ENCODE data around the gene CAMK1D.
"Not testable (repeated sequence)": the region's sequence is repeated elsewhere in the genome, so short reads cannot be mapped to it uniquely, and the experiment has no call there.

Gene CAMK1D

DNA sequence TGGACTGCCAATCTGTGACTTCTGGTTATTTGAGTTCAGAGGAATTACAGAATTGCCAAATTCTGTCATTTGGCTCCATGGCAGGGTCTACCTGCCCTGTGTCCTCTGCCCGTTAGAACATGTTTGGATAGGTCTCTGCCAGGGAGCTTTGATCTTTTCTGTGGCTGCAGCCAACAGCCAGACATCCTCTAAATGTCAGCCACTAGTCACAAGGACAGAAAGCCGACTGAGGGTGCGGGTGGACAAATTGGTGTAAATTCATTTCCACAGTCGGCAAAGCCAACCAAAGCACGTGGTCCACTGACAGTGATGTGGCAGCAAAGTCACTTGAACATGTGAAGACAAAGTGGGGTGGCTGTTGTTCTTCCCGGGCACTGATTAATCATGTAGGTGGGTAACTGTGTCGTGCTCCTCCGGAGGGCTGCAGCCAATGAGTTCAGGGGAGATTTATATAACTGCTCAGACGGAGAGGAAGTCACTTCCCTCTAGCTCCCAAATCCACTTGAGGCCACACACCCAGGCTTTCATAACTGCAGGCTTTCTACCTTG lies 26.7 kb upstream of the CAMK1D start:
- no peaks in the 10 kb centered on the region for H3K27me3 ChIP-seq
- no peaks in the 10 kb centered on the region for H3K36me3 ChIP-seq
- no peak overlapping the region for H3K4me2 ChIP-seq
- no peak overlapping the region for H3K27ac ChIP-seq
- TF ChIP-seq Cebpa-rat (IDR thresholded peaks at IDR 0.05) = no peak
- no peak overlapping the region for H3K4me3 ChIP-seq
- H3K4me1 ChIP-seq = peaks cover 0 to 19% (median 10%) of the 10 kb centered on the region in 10 experiments; a peak in 18 of 20 replicates
- no peaks in the 10 kb centered on the region for H4K20me1 ChIP-seq
- no peaks in the 10 kb centered on the region for H3K9me3 ChIP-seq (replicated peaks in 1 of 11)
- no peak overlapping the region for H3K9ac ChIP-seq

DNA sequence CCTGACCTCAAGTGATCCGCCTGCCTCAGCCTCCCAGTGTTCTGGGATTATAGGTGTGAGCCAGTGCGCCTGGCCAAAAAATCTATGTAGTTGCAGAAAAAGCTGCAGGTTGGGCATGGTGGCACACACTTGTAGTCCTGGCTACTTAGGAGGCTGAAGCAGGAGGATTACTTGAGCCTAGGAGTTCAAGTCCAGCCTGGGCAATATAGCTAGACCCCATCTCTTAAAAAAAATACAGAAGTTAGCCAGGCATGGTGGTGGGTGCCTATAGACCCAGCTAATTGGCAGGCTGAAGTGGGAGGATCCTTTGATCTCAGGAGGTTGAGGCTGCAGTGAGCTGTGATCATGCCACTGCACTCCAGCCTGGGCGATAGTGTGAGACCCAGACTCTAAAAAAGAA lies 24.8 kb upstream of the CAMK1D start:
- Histone ChIP-seq H3K27ac (no peak overlapping the region), H3K4me1 (peaks cover 0 to 19% (median 5%) of the 10 kb centered on the region in 10 experiments; a peak in 10 of 20 replicates), H3K9me3 (replicated peaks in 1 of 11) (no peaks in the 10 kb centered on the region), H3K4me2 (peak overlapping the region in 1 of 11 experiments; percentile 4; a peak in 2 of 22 replicates), H3K36me3 (no peaks in the 10 kb centered on the region), H3K4me3 (no peak overlapping the region), H4K20me1 (no peaks in the 10 kb centered on the region), H3K9ac (no peak overlapping the region), H3K27me3 (no peaks in the 10 kb centered on the region)
- no peak for TF ChIP-seq Cebpa-rat (IDR thresholded peaks at IDR 0.05)

DNA sequence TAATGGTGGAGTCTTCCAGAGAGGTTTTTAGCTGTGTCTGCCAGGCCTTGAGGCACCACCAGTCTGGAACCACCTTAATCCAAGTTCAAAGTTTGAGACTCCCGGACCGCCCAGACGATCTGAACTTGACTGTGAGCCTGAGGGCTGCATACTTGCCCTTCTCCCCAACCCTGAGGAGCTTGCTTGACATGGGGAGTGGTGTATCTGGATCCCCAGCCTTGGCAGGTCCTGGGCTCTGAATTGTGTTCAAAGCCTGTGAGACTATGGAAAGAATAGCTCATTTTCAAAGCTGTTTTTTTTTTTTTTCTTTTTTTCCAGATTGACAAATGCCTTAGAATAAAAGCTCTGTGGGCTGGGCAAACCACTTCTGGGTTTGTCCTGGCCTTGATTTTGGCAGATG lies 22.3 kb upstream of the CAMK1D start:
- no peaks in the 10 kb centered on the region for H3K36me3 ChIP-seq
- H4K20me1 ChIP-seq = no peaks in the 10 kb centered on the region
- TF ChIP-seq Cebpa-rat (IDR thresholded peaks at IDR 0.05) = no peak
- H3K4me2 ChIP-seq = peak overlapping the region in 1 of 11 experiments; percentile 49; a peak in 2 of 22 replicates
- H3K27me3 ChIP-seq = no peaks in the 10 kb centered on the region
- H3K4me3 ChIP-seq = no peak overlapping the region
- H3K4me1 ChIP-seq = peaks cover 0 to 26% (median 12%) of the 10 kb centered on the region in 10 experiments; a peak in 17 of 20 replicates
- no peaks in the 10 kb centered on the region for H3K9me3 ChIP-seq (replicated peaks in 1 of 11)
- H3K9ac ChIP-seq = no peak overlapping the region
- no peak overlapping the region for H3K27ac ChIP-seq

DNA sequence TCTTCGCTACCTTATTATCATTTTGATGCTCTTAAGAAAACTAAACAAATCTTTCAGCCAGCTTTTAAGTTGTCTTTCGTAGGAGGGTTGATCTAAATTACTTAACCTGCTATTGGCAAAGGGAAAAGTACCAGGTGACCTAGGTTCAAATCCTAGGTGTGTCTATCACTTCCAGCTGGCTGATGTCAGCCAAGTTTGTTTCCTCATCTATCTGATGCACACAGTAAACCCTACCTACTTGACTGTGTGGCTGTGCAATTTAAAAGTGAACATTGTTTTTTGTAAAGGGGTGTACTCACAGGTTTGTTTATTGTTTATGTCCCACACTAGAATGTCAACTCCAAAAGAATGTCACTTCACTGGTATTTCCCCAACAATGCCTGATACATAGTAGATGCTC lies 21.9 kb upstream of the CAMK1D start:
- Histone ChIP-seq H4K20me1 (no peaks in the 10 kb centered on the region), H3K27ac (no peak overlapping the region), H3K4me2 (peak overlapping the region in 1 of 11 experiments; percentile 49; a peak in 2 of 22 replicates), H3K27me3 (no peaks in the 10 kb centered on the region), H3K9me3 (replicated peaks in 1 of 11) (no peaks in the 10 kb centered on the region), H3K4me3 (no peak overlapping the region), H3K36me3 (no peaks in the 10 kb centered on the region), H3K4me1 (peaks cover under 1 to 30% (median 16%) of the 10 kb centered on the region in 10 experiments; a peak in 18 of 20 replicates), H3K9ac (no peak overlapping the region)
- no peak for TF ChIP-seq Cebpa-rat (IDR thresholded peaks at IDR 0.05)

DNA sequence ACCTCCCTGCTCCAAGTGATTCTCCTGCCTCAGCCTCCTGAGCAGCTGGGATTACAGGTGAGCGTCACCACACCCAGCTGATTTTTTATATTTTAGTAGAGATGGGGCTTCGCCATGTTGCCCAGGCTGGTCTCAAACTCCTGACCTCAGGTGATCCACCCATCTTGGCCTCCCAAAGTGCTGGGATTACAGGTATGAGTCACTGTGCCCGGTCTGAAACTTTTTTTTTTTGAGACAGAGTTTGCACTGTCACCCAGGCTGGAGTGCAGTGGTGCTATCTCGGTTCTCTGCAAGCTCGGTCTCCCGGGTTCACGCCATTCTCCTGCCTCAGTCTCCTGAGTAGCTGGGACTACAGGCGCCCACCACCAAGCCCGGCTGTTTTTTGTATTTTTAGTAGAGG lies 21.0 kb upstream of the CAMK1D start:
- H3K27ac ChIP-seq; H3K9me3 ChIP-seq (replicated peaks in 1 of 11); H4K20me1 ChIP-seq; H3K4me2 ChIP-seq; H3K36me3 ChIP-seq; H3K9ac ChIP-seq; H3K4me3 ChIP-seq; H3K27me3 ChIP-seq: not testable (repeated sequence)
- H3K4me1 ChIP-seq = peaks cover 9 to 38% (median 24%) of the 10 kb centered on the region in 10 experiments

DNA sequence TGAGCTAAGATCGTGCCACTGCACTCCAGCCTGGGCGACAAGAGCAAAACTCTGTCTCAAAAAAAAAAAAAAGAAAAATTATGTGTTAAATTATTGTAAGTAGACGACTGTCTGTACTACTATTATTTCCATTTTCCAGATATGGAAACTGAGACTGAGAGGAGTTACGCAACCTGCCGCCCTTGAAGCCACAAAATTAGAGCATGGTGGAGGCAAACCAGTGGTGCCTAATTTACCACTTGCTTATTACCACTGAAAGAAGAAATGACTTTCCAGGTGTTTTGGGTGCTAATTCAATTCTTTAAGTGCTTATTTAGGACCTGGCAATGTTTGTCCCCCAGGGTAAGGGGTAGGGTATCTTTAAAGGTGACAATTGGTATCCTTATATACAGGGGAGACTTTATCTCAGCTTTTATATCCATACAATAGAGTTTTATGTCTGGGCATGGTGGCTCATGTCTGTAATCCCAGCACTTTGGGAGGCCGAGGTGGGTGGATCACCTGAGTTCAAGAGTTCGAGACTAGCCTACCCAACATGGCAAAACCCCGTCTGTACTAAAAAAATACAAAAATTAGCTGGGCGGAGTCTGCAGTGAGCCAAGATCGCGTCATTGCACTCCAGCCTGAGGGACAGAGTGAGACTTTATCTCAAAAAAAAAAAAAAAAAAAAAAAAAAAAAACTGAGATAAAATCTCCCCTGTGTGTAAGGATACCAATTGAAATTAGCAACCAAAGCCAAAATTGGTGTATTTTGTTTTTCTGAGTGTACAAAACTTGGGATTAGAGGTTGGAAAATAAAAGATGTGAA lies 16.6 kb upstream of the CAMK1D start:
- Histone ChIP-seq H3K27ac (peak overlapping the region; percentile 21 to 93 (median 81); a peak in 21 of 22 replicates), H3K36me3 (no peaks in the 10 kb centered on the region), H3K4me3 (peak overlapping the region in 4 of 10 experiments; percentile 9 to 34 (median 19); a peak in 4 of 20 replicates), H3K4me1 (peaks cover 21 to 47% (median 42%) of the 10 kb centered on the region in 10 experiments), H4K20me1 (no peaks in the 10 kb centered on the region), H3K9me3 (replicated peaks in 1 of 11) (no peaks in the 10 kb centered on the region), H3K9ac (peak overlapping the region; percentile 23 to 79 (median 71); a peak in 20 of 22 replicates), H3K27me3 (no peaks in the 10 kb centered on the region), H3K4me2 (peak overlapping the region; percentile 56 to 91 (median 86))
- peak in 5 of 11 experiments; percentile 13 to 73 (median 32); a peak in 5 of 22 replicates for TF ChIP-seq Cebpa-rat (IDR thresholded peaks at IDR 0.05)

DNA sequence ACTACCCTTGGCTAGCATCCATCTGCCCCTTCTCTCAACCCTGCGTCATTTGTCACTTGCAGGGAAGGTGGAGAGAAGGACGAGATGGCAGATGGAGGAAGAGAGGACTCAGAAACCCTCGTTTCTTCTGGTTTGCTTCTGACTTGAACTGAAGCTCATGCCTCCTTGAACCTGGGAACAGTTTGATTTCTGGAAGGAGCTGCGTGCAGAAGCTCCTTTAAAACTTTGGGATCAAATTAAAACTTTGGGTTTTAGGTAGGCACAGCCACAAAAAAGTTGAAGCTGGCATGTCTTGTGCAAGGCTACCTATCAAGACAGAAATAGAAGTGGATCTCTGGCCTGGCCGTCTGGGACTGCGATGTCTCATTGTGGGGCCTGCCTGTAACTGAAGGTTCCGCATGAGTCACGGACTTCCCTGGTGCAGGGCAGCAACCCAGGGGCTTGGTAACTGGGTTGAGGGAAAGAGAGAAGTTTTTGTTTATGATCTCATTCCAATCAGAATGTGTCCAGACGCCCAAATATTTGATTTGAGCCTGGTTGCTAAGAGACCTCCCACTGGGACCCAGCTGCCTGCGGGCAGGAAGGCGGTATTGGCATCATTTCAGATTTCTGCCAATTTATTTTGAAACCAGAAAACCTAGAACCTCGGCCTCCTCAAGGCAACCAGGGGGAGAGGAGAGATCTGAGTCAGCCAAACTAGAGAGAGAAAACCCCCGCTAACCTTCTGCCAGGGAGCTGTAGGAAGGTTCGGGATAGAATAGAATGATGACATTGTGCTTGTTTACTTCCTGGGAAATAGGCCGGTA lies 15.8 kb upstream of the CAMK1D start:
- H3K4me3 ChIP-seq = peak overlapping the region in 6 of 10 experiments; percentile 9 to 59 (median 19); a peak in 8 of 20 replicates
- H4K20me1 ChIP-seq = no peaks in the 10 kb centered on the region
- no peaks in the 10 kb centered on the region for H3K36me3 ChIP-seq
- peak overlapping the region; percentile 21 to 93 (median 81); a peak in 21 of 22 replicates for H3K27ac ChIP-seq
- no peaks in the 10 kb centered on the region for H3K9me3 ChIP-seq (replicated peaks in 1 of 11)
- peak overlapping the region; percentile 23 to 79 (median 71); a peak in 20 of 22 replicates for H3K9ac ChIP-seq
- H3K27me3 ChIP-seq = no peaks in the 10 kb centered on the region
- peak in 4 of 11 experiments; percentile 18 to 60 (median 47); a peak in 4 of 22 replicates for TF ChIP-seq Cebpa-rat (IDR thresholded peaks at IDR 0.05)
- peaks cover 21 to 51% (median 45%) of the 10 kb centered on the region in 10 experiments for H3K4me1 ChIP-seq
- peak overlapping the region; percentile 56 to 91 (median 86) for H3K4me2 ChIP-seq

DNA sequence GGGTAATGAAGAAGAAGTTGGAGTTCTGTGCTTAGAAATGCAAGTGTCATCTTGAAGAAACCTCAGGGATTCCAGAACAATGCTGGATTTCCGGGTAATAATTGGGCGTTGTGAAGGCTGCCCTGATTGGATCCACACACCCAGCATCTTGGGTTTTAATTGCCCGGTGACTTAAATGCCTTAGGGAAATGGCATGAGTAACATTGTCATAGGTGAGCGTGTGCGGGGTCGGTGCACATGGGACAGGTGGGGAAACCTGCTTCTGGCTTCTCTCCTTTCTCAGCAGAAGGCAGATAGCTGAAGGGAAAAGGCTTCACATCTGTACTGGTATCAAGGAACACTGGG lies 15.2 kb upstream of the CAMK1D start:
- Histone ChIP-seq H3K4me3 (peak overlapping the region in 3 of 10 experiments; percentile 9 to 59 (median 22); a peak in 3 of 20 replicates), H4K20me1 (no peaks in the 10 kb centered on the region), H3K36me3 (no peaks in the 10 kb centered on the region), H3K9ac (peak overlapping the region in 10 of 11 experiments; percentile 51 to 74 (median 66); a peak in 20 of 22 replicates), H3K27me3 (no peaks in the 10 kb centered on the region), H3K4me1 (peaks cover 21 to 51% (median 45%) of the 10 kb centered on the region in 10 experiments), H3K9me3 (replicated peaks in 1 of 11) (no peaks in the 10 kb centered on the region), H3K27ac (peak overlapping the region in 10 of 11 experiments; percentile 75 to 93 (median 82); a peak in 21 of 22 replicates), H3K4me2 (peak overlapping the region; percentile 56 to 91 (median 86))
- no peak for TF ChIP-seq Cebpa-rat (IDR thresholded peaks at IDR 0.05)

DNA sequence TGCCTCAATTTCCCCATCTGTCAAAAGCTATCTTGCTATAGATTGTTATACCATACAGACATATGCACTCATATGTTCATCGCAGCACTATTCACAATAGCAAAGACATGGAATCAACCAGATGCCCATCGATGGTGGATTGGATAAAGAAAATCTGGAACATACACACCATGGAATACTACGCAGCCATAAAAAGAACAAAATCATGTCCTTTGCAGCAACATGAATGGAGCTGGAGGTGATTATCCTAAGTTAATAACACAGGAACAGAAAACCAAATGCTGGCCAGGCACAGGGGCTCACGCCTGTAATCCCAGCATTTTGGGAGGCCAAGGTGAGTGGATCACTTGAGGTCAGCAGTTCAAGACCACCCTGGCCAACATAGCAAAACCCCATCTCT lies 14.2 kb upstream of the CAMK1D start:
- H3K4me3 ChIP-seq; H3K27ac ChIP-seq; H4K20me1 ChIP-seq; H3K9me3 ChIP-seq (replicated peaks in 1 of 11); H3K36me3 ChIP-seq; H3K27me3 ChIP-seq; H3K9ac ChIP-seq: not testable (repeated sequence)
- H3K4me1 ChIP-seq = peaks cover 22 to 58% (median 52%) of the 10 kb centered on the region in 10 experiments
- H3K4me2 ChIP-seq = peak overlapping the region in 2 of 11 experiments; percentile 87 to 91; a peak in 3 of 22 replicates
